HG02884 (cell line): ENCODE data around the gene KLHDC8A.

Experiments
- ATAC-seq: cut with Tn5 transposase; IDR thresholded peaks from one replicate; pipeline ENCODE4 v1.9.1; 2021; ENCODE audit warnings: mild to moderate bottlenecking, moderate library complexity; ENCODE audit not compliant: unreplicated experiment

Gene KLHDC8A

DNA sequence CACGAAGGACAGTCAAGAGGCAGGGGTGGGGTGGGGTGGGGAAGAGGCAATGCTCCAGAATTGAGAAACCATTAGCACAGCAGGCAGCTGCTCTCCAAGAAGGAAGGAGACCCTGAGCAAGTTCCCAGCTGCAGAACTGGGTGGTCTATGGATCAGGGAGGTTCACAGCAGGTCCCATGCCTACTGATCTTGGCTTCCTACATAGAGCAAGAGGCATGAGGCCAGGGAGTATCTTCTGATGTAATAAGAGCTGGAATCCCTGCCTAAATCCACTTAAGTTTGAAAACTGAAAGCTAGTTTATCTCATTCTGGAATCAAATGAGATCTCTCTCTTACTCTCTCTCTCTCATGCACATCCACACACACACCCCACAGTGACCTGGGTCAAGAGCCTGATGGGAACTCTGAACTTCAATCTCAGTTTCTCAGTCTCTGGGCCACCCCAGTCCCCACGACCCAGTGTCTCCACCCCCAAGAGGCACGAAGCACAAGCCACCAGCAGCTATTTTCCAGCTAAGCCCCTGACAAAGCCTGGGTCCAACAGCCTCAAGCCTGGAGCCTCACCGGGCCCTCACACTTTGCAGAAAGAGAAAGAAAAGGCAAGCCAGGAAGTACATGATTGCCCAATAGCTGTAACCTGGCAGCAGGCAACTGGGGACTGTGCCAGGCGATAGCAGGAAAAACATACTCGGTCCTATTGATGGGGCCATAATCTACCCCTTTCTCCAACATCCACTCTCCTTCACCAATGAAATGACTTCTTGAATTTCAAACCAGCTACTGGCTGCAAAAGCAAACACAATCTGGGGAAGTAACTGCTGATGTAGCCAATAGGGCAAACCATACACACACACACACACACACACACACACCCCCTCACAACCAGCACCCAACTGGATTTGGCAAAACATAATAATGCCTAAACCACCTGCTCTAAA, 37.4 kb downstream of the KLHDC8A start:
- no peak for ATAC-seq

GRCh38 chr1:205318231-205318991, 38.3 kb downstream of the KLHDC8A start:
- no peak for ATAC-seq

- no peak for ATAC-seq
These were observed 39.3 kb downstream of the KLHDC8A start for GRCh38 chr1:205317311-205317917.

DNA sequence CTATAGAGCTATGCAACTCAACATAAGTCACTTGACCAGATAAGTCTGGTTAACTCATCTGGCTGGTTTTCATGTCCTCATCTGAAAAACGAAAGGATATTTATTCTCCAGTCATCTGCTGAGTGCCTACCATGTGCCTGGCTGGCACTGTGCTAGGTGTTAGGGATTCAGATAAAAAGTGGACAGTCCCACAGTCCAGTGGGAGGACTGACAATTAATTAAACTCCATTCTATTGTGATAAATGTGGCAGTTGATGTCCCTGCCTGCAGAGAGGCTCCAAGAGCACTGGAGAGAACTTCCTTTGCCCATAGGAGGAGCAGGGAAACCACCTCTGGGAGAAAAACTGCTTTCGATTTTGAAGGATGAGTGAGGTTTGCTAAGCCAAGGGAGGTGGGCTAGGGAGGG, 40.6 kb downstream of the KLHDC8A start:
- no peak for ATAC-seq

DNA sequence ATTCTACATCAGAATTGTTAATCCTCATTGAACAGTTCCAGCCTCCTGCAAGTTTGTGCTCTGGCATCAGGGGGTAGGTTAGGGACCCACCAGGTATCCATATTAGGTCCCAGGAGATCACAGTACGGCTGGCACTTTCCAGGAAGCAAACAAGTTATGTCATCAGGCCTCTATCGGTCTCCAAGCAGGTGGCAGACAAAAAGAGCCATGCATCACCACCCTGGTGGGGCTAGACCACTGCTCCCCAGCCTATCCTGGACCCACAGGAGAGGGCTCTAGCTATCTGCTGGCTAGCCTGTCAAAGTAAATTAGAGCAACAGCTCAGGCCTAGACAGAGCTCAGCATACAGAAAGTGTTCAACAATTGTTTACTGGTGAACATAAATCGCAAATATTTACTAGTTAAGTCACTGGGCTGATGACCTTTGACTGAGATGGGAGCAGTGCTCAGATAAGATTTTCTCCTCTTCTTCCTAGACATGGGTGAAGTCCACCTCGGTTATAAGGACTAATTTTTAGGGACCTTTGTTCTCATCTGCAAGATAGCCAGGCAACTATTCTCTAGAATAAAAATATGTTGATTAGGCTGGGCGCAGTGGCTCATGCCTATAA, 41.6 kb downstream of the KLHDC8A start:
- ATAC-seq: no peak

DNA sequence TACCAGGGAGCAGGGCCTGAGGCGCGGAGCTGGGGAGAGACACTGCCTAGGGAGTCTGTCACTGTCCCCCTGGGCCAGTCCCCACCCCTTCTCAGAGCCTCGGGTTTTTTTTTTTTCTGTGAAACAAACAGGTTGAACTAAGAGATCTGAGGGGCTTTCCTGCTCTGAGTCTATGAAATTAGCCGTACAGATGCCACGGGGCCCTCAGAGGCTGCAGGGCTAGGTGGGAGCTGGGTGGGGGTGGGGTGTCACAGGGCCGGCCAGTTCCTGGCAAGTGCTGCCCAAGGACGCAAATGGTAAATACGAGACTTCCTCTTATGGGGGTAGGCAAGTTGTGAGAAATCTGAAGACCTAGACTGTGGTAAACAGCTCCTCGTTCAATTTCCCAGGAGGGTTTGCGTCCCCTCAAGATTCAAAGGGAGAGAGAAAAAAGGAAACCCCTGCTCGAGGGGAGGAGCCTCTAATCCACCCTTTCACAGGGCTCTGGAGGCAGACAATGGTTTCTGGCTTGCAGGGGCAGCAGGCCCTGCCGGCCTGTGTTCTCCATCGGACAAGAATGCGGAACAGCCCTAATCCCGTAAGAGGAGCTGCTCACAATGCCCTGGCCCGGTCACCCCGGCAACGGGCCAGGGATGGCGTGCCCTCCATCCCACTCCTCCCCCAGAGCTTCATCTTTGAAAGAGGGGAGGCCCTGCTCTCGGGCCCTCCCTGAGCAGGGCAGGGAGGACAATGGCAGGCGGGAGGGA, 43.0 kb downstream of the KLHDC8A start:
- ATAC-seq: peak; percentile 45

GRCh38 chr1:205312866-205313562, 43.7 kb downstream of the KLHDC8A start:
- no peak for ATAC-seq

GRCh38 chr1:205310976-205311704, 45.6 kb downstream of the KLHDC8A start:
- no peak for ATAC-seq

GRCh38 chr1:205309741-205310140, 47.0 kb downstream of the KLHDC8A start:
- ATAC-seq: no peak

- no peak for ATAC-seq
These were observed 49.7 kb downstream of the KLHDC8A start for GRCh38 chr1:205306929-205307566.

GRCh38 chr1:205304695-205305070, 52.0 kb downstream of the KLHDC8A start:
- ATAC-seq: no peak

DNA sequence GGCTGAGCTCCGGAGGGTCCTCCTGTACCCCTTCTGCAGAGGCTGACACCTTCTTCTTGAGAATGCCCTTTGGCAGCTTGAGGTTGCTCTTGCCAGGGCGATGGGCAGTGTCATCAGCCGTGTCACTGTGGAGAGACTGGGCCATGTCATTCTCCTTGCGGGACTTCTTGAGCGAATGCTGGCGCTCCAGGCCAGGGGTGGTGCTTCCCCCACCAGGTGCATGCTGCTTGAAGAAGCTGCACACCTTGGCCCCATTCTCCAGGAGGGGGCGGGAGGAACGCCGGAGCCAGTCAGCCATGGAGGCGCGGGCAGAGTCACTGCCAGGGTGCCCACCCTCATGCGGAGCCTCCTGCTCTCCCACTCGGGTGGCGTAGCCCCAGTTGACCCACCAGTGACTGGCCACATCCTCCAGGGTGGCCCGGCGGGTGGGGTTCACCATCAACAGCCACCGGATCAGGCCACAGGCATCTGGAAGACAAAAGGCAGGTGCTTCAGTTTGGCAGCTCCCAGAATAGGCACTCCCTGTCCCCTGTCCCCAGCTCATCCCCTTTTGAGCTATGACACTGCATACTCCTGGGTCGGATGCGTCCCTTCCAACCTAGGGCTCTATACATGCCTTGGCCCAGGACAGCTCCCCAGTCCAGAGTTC, 52.6 kb downstream of the KLHDC8A start:
- ATAC-seq: no peak

GRCh38 chr1:205303247-205303888, 53.4 kb downstream of the KLHDC8A start:
- no peak for ATAC-seq

GRCh38 chr1:205301842-205302588, 54.7 kb downstream of the KLHDC8A start:
- ATAC-seq: no peak

DNA sequence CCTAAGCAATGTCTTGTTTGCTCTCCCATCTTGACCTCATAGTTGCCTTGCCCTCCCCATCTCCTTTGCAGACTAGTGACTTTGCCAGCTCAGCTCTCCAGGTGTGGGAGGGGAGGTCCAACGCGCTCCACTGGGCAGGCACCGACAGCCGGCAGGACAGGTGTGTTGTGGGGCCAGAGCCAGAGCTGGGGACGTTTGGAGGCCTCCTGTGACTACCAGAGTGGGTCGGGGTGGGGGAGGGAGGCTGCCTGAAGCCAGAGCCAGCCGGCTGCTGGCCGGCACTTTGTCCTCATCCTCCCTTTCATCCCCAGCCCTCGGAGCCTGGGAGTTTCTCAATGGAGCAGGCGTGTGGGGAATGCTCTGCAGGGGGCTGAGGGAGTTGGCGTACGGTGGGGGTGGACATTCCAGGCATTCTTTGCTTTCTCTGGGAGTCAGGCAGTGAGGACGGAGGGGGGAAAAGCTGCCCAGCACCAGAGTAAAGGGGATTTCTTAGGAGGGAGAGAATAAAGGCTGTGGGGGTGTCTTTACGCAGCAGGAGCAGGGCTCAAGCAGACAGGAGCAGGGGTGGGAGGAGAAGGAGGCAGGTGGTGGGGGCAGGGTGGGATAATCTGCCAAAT, 55.4 kb downstream of the KLHDC8A start:
- no peak for ATAC-seq

- ATAC-seq: no peak
These were observed 56.6 kb downstream of the KLHDC8A start for GRCh38 chr1:205300149-205300548.
